Natural killer cell (primary cell): ENCODE results near the gene CTDP1. TPM values are rescaled to one million over a fixed set of nuclear protein-coding genes. Genes with fewer than 3 reads are reported as not detected.
"Not testable (repeated sequence)": the region's sequence is repeated elsewhere in the genome, so short reads cannot be mapped to it uniquely, and the experiment has no call there.

ENCODE experiments used
- ATAC-seq, 3 donors: fragments of 150-1000 bp in 2 of 3; fragments of 200-7000 bp in 1 of 3; cut with Tn5 transposase; 1 replicate in 1 of 3; 2 replicates in 2 of 3; pipeline ENCODE4 v1.10.0; 2021; ENCODE audit warnings: mild to moderate bottlenecking in 2 of 3, moderate library complexity in 2 of 3
- DNase-seq, 2 donors: peaks; one replicate each; pipeline versions ENCODE4 v3.0.0 to v3.0.0-alpha.2; 2013 to 2021; ENCODE audit warnings: mixed read lengths in 1 of 2
- H3K27ac ChIP-seq: one replicate; pipeline ENCODE4 v1.5.1; 2013; ENCODE audit warnings: mild to moderate bottlenecking, low read length
- H3K27me3 ChIP-seq: one replicate; pipeline ENCODE4 v1.6.1; 2013; ENCODE audit warnings: low read length; ENCODE audit not compliant: control insufficient read depth, insufficient read depth
- H3K36me3 ChIP-seq: one replicate; pipeline ENCODE4 v1.6.1; 2013; ENCODE audit warnings: low read length; ENCODE audit not compliant: control insufficient read depth, insufficient read depth
- H3K4me1 ChIP-seq: one replicate; pipeline ENCODE4 v1.6.1; 2013; ENCODE audit warnings: low read length; ENCODE audit not compliant: control insufficient read depth, insufficient read depth
- H3K4me3 ChIP-seq: one replicate; pipeline ENCODE4 v1.5.1; 2013; ENCODE audit warnings: low read length
- H3K9me3 ChIP-seq: one replicate; pipeline ENCODE4 v1.6.1; 2013; ENCODE audit warnings: low read length; ENCODE audit not compliant: control insufficient read depth, insufficient read depth
- H3K27ac Mint-ChIP-seq, 2 donors: one replicate each; pipeline ENCODE4 v1.8.0; 2022; ENCODE audit warnings: mild to moderate bottlenecking in 2 of 2, mixed read lengths in 2 of 2, moderate library complexity in 1 of 2
- H3K27me3 Mint-ChIP-seq, 2 donors: one replicate each; pipeline ENCODE4 v1.8.0; 2022; ENCODE audit warnings: low read depth in 2 of 2, mixed read lengths in 2 of 2
- H3K36me3 Mint-ChIP-seq: one replicate; pipeline ENCODE4 v1.8.0; 2022; ENCODE audit warnings: mixed read lengths
- H3K4me1 Mint-ChIP-seq, 2 donors: one replicate each; pipeline ENCODE4 v1.8.0; 2022; ENCODE audit warnings: mixed read lengths in 2 of 2
- H3K4me3 Mint-ChIP-seq: one replicate; pipeline ENCODE4 v1.8.0; 2022; ENCODE audit warnings: mild to moderate bottlenecking, moderate library complexity, mixed read lengths
- H3K9me3 Mint-ChIP-seq, 2 donors: one replicate each; pipeline ENCODE4 v1.8.0; 2022; ENCODE audit warnings: mixed read lengths in 2 of 2
- WGBS: methylation state at CpG from one replicate; pipeline ENCODE4 v1.1.7; 2013; ENCODE audit warnings: missing lambda C conversion rate; ENCODE audit not compliant: insufficient coverage; 5-methylcytosine and 5-hydroxymethylcytosine counted together
- intact Hi-C: fragments of 100-400 bp; cut with micrococcal nuclease; formaldehyde crosslinking; loops from one replicate; pipeline ENCODE4 v1.14.2; 2022
- total RNA-seq, 4 donors: library from RNA; stranded (reverse); fragments of 120-200 nt in 1 of 4; gene quantifications; one replicate each; pipeline versions ENCODE4 v1.2.3 to v1.2.4, GENCODE V29; 2013 to 2022
- TF ChIP-seq, protein P1 (sequence below): fragments of 200-600 bp; IDR thresholded peaks from one replicate; pipeline ENCODE4 v1.8.0; 2022; ENCODE audit warnings: antibody characterized with exemption

Gene CTDP1
- total RNA-seq, 3 donors from 2014 or later (not counting 1 experiment from before 2014, with no cell fraction given) = 66.9 to 89.4 (median 77.1) TPM

GRCh38 chr18:79739440-79739778 is 59.8 kb downstream of the CTDP1 start:
- intact Hi-C loops = no loop called here
- H3K9me3 Mint-ChIP-seq = no peaks in the 10 kb centered on the region
- peaks cover 55% of the 10 kb centered on the region for H3K36me3 ChIP-seq
- no peak overlapping the region for H3K4me3 Mint-ChIP-seq
- ATAC-seq (no peak), DNase-seq (no peak)
- no peak overlapping the region for H3K4me3 ChIP-seq
- 93% methylated on average over 15 of the region's 15 CpGs for WGBS
- H3K27ac Mint-ChIP-seq = no peak overlapping the region
- H3K4me1 Mint-ChIP-seq = peaks cover 22 to 37% of the 10 kb centered on the region in 2 donors
- H3K27ac ChIP-seq = no peak overlapping the region
- no peaks in the 10 kb centered on the region for H3K27me3 Mint-ChIP-seq
- H3K36me3 Mint-ChIP-seq = peaks cover 18% of the 10 kb centered on the region
- H3K4me1 ChIP-seq = no peaks in the 10 kb centered on the region
- no peaks in the 10 kb centered on the region for H3K27me3 ChIP-seq
- TF ChIP-seq, protein P1, sequence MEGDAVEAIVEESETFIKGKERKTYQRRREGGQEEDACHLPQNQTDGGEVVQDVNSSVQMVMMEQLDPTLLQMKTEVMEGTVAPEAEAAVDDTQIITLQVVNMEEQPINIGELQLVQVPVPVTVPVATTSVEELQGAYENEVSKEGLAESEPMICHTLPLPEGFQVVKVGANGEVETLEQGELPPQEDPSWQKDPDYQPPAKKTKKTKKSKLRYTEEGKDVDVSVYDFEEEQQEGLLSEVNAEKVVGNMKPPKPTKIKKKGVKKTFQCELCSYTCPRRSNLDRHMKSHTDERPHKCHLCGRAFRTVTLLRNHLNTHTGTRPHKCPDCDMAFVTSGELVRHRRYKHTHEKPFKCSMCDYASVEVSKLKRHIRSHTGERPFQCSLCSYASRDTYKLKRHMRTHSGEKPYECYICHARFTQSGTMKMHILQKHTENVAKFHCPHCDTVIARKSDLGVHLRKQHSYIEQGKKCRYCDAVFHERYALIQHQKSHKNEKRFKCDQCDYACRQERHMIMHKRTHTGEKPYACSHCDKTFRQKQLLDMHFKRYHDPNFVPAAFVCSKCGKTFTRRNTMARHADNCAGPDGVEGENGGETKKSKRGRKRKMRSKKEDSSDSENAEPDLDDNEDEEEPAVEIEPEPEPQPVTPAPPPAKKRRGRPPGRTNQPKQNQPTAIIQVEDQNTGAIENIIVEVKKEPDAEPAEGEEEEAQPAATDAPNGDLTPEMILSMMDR = no peak
- H3K9me3 ChIP-seq = no peaks in the 10 kb centered on the region

DNA sequence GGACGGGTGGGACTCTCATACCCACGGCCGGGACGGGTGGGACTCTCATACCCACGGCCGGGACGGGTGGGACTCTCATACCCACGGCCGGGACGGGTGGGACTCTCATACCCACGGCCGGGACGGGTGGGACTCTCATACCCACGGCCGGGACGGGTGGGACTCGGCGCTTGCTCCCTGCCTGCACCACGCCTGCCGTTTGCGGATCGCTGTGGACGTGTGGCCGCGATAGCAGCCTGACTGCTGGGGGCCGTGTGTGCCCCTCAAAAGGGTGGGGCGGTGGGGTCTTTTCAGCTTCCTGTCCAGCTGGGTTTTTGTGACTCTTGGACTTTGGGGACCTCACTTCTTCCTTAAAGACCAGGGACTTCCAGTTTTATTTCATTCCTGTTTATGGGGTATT is 60.4 kb downstream of the CTDP1 start:
- H3K27me3 ChIP-seq, DNase-seq, H3K4me3 Mint-ChIP-seq, intact Hi-C loops, H3K27ac ChIP-seq, H3K27me3 Mint-ChIP-seq, ATAC-seq, H3K27ac Mint-ChIP-seq, H3K9me3 Mint-ChIP-seq, H3K4me3 ChIP-seq, H3K4me1 ChIP-seq, H3K9me3 ChIP-seq: not testable (repeated sequence)
- H3K36me3 ChIP-seq = peaks cover 54% of the 10 kb centered on the region
- H3K4me1 Mint-ChIP-seq = peaks cover 26 to 37% of the 10 kb centered on the region in 2 donors
- peaks cover 14% of the 10 kb centered on the region for H3K36me3 Mint-ChIP-seq
- 93% methylated on average over 17 of the region's 27 CpGs for WGBS

GRCh38 chr18:79740521-79741361 is 61.1 kb downstream of the CTDP1 start:
- peaks cover 14% of the 10 kb centered on the region for H3K36me3 Mint-ChIP-seq
- no peak overlapping the region for H3K27ac ChIP-seq
- no peaks in the 10 kb centered on the region for H3K27me3 ChIP-seq
- peak overlapping the region; percentile 39 to 61 for H3K27ac Mint-ChIP-seq
- no peak for ATAC-seq
- H3K9me3 Mint-ChIP-seq = no peaks in the 10 kb centered on the region
- H3K4me3 Mint-ChIP-seq = no peak overlapping the region
- no peak for DNase-seq
- H3K4me1 Mint-ChIP-seq = peaks cover 26 to 37% of the 10 kb centered on the region in 2 donors
- 85% methylated on average over 26 of the region's 26 CpGs for WGBS
- H3K36me3 ChIP-seq = peaks cover 48% of the 10 kb centered on the region
- no peaks in the 10 kb centered on the region for H3K9me3 ChIP-seq
- no peaks in the 10 kb centered on the region for H3K4me1 ChIP-seq
- H3K4me3 ChIP-seq = no peak overlapping the region
- intact Hi-C loops = no loop called here
- no peaks in the 10 kb centered on the region for H3K27me3 Mint-ChIP-seq
- TF ChIP-seq, protein P1 = no peak

DNA sequence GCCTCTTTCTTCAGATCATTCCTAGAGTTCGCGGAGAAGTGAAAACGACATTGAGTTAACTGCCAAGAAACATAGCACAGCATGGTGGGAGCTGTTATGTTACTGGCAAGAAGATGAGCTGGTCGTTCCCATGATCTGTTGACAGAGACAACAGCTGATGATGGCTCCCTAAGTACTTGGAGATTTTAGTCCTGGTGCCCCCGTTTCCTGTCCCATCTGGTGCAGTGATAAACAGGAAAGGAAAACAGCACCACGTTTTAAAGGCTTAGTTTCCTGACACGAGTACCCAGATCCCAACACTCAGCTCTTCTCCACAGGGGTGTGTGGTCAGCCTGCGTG is 61.7 kb downstream of the CTDP1 start:
- H3K4me1 Mint-ChIP-seq = peaks cover 26 to 37% of the 10 kb centered on the region in 2 donors
- no peaks in the 10 kb centered on the region for H3K27me3 ChIP-seq
- no peaks in the 10 kb centered on the region for H3K27me3 Mint-ChIP-seq
- TF ChIP-seq, protein P1 = no peak
- H3K27ac Mint-ChIP-seq = peak overlapping the region; percentile 39 to 61
- 88% methylated on average over 8 of the region's 8 CpGs for WGBS
- H3K9me3 ChIP-seq = no peaks in the 10 kb centered on the region
- H3K36me3 ChIP-seq = peaks cover 42% of the 10 kb centered on the region
- H3K4me3 Mint-ChIP-seq = no peak overlapping the region
- no peaks in the 10 kb centered on the region for H3K9me3 Mint-ChIP-seq
- DNase-seq (no peak), ATAC-seq (no peak)
- H3K36me3 Mint-ChIP-seq = peaks cover 14% of the 10 kb centered on the region
- H3K27ac ChIP-seq = no peak overlapping the region
- intact Hi-C loops = no loop called here
- no peak overlapping the region for H3K4me3 ChIP-seq
- H3K4me1 ChIP-seq = no peaks in the 10 kb centered on the region
